ENCODE data around the gene GPR18.
"Not testable (repeated sequence)": the region's sequence is repeated elsewhere in the genome, so short reads cannot be mapped to it uniquely, and the experiment has no call there.

GPR18 gene

DNA sequence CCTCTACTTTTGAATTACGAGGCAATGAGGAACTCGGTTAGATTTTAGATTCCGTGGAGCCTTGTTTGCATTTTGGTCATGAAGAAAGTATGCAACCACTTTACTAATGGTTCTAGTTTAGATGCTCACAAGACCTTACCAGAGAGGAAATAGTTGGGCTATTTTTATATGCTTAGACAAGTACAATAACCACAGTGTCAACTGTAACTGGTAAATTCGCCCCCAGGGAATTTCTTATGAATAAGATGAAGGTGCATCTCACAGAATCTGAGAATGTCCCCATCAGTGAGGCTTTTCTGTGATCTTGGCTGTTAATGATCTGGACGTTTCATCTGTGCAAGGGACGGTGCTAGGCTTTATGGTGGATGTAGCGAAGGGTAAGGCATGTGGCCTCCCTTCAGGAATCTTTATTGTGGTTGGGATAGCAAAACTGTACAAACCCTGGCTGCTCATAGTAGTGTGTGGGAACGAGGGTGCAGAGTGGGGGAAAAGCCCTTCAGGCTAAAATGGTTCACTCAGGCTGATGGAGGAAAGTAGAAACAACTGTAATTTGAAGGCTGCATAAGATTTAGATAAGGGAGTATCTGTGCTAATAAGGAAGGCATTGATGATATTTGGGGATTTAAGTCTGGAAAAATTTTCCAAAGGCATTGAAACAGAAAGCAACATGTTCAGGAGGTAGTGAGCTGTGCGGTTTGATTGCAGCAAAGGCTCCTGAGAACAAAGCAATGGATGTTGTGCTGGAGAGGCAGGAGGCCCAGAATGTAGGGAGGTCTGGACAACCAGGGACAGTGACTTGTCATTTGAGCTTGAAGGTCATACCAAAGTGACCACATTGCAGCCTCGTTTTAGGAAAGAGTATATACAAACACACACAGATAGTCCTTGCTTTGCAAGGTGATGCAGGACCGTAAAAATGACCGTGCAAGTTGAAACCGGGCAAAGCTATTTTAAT, 29.2 kb downstream of the GPR18 start:
- no peak for DNase-seq (ENCODE audit: low read depth)

DNA sequence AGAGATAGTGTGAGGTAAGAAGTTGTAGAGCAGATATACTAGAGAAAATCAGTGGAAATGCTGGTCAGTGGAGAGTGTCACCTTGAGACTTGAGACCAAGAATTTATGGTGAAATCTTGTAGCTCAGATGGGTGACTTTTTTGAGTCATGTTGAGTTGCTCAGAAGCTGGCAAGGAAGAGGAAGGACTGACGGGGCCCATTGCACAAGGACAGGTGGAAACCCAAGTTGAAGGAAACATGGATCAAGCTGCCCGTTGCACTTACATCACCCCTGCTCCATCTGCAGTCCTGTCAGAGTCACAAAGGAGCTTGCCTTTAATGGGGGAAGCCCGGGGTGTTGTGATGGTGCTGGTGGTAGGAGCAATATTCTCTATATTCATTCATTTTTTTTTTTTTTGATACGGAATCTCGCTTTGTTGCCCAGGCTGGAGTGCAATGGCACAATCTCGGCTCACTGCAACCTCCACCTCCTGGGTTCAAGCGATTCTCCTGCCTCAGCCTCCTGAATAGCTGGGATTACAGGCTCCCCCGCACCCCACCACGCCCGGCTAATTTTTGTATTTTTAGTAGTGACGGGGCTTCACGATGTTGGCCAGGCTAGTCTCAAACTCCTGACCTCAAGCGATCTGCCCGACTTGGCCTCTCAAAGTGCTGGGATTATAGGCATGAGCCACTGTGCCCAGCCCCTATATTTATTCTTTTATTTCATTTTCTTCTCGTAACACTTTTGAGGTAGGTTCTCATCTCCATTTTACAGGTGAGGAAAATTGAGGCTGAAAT, 30.1 kb downstream of the GPR18 start:
- DNase-seq (ENCODE audit: low read depth): no peak

DNA sequence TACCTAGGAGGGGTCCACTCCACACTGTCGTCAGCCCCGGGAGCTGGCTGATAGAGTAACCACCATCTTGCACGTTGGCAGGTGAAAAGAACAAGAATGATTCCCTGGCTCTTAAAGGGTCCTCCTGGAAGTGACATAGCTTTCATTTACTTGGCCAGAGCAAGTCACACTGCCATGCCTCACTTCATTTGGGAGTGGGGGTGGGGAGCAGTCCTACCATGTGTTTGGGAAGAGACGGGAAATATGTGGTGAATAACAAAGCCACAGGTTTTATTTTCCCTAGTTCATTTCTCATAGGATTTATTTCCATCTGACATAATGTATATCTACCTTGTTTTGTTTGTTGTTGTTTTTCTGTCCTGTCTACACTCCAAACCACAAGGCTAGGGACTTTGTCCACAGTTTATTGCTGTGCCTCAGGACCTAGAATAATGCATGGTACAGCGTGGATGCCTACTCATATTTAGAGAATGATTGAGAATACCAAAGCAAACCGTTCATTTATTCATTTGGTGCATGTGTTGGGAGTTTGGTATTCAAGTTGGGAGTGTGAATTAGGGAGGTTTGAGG, 30.8 kb downstream of the GPR18 start:
- DNase-seq (ENCODE audit: low read depth): no peak

DNA sequence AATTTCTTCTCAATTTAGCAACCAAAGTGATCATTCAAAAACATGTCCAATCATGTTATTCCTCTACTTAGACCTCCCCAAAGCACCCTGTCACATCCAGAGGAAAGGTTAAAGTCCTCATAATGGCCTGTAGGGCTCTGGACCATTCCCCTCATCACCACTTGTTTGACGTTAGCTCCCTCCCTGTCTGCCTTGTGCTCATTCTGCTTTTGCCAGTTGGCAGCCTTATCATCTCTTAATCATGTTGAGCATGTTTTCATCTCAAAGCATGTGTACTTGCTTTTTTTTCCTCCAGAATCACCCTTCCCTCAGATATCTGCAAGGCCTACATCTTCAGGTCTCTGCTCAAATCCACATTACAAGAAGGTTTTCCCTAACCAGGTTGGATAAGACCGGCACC, 31.7 kb downstream of the GPR18 start:
- DNase-seq (ENCODE audit: low read depth): no peak

DNA sequence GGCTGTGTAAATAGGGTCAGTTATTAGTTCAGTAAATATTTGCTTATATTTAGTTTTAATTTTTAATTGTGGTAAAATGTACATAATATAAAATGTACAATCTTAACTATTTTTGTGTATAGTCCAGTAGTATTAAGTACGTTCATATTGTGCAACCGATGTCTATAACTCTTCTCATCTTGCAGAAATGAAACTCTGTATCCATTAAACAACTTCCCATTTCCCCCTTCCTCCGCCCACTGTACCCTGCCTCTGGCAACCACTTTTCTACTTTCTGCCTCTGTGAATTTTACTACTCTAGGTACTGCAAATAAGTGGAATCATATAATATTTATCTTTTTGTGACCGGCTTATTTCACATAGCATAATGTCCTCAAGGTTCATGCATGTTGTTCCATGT, 33.1 kb downstream of the GPR18 start:
- no peak for DNase-seq (ENCODE audit: low read depth)

DNA sequence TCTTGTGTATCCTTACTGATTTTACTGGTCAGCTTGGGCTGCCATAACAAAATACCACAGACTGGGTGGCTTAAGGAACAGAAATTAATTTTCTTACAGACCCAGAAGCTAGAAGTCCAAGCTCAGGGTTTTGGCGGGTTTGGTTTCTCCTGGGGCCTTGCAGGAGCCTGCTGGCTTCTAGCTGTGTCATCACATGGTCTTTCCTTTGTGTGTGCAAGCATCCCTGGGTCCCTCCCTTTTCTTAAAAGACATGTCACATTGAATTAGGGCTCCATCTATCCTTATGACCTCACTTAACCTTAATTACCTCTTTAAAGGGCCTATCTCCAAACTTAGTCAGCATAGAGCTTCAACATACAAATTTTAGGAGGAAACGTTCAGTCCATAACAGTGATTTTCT, 34.2 kb downstream of the GPR18 start:
- no peak for DNase-seq (ENCODE audit: low read depth)

DNA sequence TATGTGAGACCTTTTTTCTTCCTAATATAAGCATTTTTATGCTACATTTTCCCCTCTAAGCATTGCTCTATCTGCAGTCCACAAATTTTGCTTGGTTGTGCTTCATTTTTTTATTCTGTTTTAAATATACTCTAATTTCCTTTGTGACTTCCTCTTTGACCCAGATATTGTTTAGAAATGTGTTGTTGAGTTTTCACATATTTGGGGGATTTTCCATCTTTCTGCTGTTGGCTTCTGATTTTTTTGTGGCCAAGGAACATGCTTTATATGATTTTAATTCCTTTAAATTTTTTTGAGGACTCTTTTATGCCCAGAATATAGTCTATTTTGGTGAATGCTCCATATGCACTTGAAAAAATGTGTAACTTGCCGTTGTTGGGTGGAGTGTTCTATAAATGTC, 34.6 kb downstream of the GPR18 start:
- no peak for DNase-seq (ENCODE audit: low read depth)

DNA sequence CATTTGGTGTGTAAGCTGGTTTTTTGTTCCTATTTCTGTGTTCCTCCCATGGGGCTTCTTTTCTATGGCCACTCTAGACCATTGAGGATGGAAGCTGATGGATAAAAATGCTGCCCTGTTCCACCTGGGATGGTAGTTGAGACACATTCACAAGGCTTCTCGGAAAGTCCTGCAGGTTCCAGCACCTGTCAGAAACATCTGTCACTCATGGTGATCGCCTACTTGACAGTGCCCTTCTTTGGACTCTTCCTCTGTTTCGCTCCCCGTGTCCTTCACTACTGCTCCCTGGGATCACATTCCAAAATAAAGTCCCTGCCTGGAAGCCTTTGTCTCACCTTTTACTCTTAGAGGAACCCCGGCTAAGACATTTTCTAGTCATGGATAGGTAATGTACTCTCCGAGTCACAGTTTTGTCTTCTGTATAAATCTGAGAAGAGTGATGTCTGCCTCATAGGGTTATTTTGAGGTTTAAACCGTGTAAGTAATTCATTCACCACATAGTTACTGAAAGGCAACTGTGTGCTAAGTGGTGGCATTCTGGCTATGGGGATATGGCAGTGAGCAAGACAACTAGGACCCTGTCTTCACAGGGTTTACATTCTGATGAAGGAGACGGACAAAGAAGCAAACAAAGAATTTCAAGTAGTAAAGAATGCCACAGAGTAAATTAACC, 36.5 kb downstream of the GPR18 start:
- no peak for DNase-seq (ENCODE audit: low read depth)

DNA sequence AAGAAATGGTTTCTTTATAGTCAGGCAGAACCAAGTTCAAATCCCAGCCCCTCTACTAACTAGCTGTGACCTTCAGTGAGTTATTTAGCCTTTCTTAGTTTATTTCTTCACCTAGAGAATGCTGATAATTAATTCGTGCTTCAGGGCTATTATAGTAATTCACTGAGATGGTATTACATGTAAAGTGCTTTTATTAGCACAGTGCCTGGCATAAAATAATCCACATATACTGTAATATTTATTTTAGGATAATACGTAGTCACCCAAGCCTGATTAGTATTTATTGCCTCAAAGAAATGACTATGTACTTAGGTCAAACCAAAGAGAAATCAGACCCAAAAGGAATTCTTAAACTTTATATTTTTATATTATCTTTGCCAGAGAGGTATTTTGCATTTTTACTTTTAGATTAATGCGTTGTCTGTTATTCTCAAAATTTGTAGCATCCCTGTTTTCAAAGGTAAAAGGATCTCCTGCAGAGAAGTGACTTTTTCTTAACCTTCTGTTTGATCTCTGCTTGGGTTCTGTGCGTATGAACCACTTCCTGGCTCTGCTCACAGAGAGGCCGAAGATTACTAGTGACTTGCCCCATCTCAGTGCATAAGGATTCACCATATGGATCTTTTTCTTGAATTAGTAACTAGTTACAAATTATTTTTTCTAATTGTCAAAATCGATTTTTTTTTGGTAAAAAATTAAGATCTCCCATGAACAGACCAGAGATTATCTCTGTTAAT, 37.8 kb downstream of the GPR18 start:
- no peak for DNase-seq (ENCODE audit: low read depth)

DNA sequence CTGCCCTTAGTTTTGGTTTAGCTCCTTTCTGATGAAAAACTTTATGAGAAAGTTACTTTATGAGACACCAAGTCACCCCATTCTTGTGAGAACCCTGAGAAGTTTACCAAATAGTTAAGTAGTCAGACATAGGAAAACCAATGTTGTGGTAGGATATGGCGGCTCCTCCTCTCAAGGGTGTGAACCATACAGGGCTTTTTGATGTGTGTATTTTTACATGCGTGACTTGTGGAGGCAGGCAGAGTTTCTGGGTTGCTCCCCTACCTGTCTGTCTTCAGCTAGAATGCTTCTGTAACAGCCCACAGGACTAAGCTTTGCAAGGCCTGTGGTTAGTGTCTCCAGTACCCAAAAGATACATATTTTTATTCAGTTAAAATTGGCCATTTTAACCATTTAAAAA, 39.2 kb downstream of the GPR18 start:
- no peak for DNase-seq (ENCODE audit: low read depth)

DNA sequence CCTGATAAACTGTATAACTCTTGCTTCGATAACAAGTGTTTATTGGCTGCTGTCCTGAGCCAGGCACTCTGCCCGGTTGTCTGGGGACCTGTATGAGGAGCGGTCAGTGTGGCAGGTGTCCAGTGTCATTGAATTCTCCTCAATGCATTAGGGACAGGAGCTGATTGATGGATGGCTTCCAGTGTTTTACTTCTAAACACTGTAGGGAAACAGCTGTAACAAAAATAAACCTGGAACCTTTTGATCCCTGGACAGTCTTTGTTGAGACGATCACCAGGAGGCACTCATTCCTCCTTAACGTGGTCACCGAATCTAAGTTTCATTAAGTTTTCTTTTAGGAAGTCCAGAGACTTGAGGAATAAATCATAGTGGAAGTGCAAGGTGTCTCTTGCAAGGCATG, 39.6 kb downstream of the GPR18 start:
- DNase-seq (ENCODE audit: low read depth): no peak

DNA sequence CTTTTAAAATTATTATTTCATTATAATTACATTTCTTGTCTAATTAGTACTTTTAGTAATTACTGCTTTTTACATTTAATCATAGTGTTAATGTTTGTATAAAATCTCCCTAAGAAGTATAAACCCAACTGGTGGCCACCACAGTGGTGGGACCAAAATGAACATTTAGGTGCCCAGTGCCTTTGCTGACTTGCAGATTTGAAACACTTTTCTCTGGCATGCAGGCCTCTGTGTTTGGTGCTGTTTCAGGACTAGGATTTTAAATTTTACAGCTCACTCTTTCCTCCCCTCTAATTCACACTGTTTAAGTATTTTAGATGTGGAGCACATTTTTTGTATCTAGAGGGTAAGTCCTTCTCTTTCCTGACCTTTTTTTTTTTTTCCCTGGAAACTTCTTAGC, 40.1 kb downstream of the GPR18 start:
- DNase-seq (ENCODE audit: low read depth): no peak

DNA sequence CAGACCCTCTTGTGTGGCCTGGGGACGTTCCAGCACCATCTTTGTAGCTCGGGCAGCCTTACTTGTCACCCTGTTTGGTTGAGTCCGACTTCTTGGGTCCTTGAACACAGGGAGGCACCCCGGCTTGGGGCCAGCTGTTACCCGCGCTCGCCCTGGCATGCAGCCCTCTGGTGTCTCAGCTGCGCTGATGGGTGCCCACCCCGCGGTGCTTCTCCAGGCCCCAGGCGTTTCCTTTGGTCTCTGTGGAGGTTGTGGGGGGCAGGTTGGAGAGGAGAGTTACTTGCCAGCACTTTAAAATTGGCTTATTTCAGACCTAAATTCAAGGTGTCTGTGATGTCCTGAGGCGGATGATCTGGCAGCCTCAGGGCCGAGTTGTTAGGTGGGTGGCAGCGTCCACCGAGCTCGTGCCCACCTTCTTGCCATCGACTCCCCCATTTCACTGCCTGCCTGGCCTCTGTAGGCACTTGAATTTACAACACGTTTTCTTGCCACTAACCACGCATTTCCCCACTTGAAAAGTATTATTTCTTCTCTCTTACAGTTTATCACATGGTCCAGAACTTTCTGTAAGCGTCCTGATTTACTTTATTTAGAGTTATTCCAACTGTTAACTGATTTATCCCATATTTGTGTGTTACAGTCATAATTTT, 40.6 kb downstream of the GPR18 start:
- DNase-seq (ENCODE audit: low read depth): no peak

DNA sequence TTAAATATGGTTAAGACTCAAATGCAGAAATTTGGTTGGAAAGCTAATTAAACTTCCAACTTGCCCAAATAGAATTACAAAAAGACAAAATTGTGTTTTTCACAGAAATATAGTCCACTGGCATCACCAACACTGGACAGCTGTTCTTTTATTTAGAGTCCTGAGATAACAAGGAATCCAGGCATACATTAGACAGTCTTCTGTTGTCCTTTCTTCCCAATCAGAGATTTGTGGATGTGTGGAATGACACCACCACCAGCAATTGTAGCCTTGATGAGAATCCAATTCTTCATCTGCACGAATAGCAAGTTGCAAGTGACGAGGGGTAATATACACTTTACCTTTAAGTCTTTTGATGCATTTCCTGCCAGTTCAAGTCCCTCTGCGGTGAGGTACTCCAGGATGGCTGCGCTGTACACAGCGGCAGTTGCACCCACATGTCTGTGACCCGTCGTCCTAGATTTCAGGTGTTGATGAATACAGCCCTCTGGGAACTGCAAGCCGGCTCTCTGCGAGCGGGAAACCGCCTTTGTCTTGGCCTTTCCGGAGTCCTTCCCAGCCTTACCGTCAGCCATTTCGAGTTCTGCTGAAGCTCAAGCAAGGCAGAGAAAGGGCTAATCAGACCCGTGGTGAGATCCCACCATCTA, 42.9 kb downstream of the GPR18 start:
- DNase-seq (ENCODE audit: low read depth): no peak

DNA sequence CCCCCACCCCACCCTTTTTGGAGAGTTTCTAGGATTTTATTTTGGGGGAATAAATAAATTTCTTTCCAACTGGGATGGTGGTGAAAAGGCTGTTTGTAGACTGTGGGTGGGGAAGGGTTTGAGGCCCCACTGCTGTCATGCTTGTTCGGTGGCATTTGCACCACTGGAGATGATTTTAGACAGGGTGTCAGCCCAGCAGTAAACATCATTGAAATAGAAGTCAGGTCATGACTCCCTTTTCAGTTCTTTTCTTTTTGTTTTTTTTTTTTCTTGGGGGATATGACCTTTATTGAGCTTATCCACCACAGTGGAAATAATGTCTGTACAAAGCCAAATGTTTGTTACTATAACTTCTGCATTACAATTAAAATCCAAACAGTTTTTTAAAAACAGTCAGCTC, 43.4 kb downstream of the GPR18 start:
- no peak for DNase-seq (ENCODE audit: low read depth)

DNA sequence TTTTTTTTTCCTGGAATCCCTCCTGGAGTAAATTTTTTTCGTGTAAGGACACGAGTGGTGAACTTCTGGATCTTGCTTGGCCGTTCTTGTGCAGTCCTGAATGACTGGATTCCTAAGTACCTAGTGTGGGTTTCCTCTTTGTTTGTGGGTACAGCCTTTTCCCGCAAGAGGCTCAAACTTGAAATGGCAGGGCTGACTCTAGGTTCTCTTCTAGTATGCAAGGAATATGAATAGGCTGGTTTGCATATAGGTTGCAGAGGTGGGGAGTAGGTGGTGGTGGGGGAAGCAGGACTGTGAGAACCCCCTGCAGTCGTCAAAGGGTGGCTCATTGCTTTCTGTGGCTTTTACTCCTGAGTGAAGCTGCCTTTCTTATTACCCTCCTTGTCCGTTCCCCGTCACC, 43.9 kb downstream of the GPR18 start:
- DNase-seq (ENCODE audit: low read depth): no peak

DNA sequence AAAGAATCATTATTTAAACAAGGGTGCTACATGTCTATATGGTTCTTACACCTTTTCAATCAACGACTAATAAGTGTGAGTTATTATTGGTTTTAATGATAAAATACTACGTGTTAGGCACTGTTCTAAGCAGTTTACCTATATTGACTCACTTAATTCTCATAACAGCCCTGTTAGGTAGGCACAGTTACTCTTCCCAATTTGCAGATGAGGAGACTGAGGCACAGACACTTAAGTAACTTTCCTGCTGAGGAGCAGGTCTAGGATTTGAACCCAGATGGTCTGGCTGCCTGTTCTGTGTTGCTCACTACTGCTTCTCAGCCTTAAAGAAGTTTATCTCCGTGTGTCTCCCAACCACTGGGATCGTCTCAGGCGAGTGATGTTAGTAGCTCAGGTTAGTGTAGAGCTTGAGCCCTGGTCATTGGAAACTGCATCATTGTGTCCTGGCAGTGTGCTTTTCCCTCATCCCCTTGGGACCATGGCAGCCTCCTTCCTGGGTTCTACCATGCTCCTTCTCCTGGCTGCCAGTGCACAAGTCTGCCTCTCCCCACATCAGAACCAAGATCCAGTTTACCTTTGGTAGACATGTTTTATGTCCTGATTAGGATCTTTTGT, 46.7 kb downstream of the GPR18 start:
- DNase-seq (ENCODE audit: low read depth): no peak

DNA sequence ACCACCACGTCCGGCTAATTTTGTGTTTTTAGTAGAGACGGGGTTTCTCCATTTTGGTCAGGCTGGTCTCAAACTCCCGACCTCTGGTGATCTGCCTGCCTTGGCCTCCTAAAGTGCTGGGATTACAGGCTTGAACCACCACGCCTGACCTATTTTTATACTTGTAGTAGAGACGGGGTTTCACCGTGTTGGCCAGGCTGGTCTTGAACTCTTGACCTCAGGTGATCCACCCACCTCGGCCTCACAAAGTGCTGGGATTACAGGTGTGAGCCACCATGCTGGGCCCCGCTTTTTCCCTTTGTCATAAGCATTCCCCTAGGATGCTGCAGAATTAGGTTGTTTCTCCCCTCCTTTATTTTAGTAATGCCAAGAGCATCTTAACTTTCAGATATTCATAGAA, 47.6 kb downstream of the GPR18 start:
- DNase-seq (ENCODE audit: low read depth): not testable (repeated sequence)

DNA sequence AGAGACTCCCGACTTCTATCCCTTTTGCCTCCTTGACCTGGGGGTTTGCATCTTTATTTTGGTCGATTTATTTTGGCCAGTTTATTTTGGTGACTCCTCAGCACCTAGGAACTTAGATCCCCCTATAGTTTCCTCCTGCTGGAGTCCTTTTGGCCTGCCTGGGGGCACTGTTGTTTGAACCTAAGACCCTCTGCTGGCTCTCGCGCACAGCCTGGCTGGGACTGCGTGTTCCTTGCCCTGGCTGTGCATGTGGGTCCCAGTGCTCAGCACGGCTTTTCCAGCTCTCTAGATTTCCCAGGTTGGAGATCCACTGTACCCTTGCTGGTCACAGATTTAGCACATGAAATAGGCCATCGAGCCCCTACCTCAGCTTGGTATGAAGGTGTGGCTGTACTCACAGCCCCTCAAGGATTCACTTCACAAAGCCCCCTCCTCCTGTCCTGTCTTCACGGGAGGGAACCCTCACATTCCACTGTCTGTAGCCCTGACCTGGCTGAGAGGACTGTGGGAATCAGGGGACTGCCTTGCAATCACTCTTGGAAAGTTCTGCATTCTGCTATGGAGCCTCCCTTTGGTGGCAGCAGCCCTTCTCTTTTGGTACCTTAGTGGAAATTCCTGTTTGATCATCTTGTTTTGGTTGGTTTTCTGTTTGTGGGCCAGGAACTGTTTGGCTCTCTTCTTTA, 49.2 kb downstream of the GPR18 start:
- no peak for DNase-seq (ENCODE audit: low read depth)

DNA sequence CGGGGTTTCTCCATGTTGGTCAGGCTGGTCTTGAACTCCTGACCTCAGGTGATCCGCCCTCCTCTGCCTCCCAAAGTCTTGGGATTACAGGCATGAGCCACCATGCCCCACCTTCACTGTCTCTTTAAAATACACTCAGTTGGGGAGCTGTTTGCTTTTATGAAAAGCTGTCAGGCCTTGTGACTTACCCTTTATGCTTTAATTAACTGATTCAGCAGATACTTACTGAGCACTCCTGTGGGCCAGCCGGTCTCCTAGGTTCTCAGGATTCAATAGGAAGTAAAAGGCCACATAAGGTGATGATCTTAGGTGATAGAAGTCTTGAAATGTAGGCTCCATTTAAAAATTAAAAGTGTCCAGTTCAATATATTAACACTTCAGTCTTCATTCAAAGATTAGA, 50.0 kb downstream of the GPR18 start:
- no peak for DNase-seq (ENCODE audit: low read depth)
